Measurements from ENCODE around the gene PNMT.
A peak's percentile ranks its signal among the peaks of the same experiment; 100 is the strongest.

The PNMT gene

GRCh38 chr17:39672522-39673334 lies 4.5 kb downstream of the PNMT start:
- no peak for DNase-seq

- DNase-seq = no peak
These were observed 5.3 kb downstream of the PNMT start for GRCh38 chr17:39673335-39674081.

GRCh38 chr17:39674179-39674578 lies 5.9 kb downstream of the PNMT start:
- no peak for DNase-seq

- peak; percentile 36 for DNase-seq
These were observed 6.6 kb downstream of the PNMT start for GRCh38 chr17:39674702-39675389.

GRCh38 chr17:39675390-39676082 lies 7.3 kb downstream of the PNMT start:
- DNase-seq = no peak

- DNase-seq = peak; percentile 48
These were observed 8.1 kb downstream of the PNMT start for GRCh38 chr17:39676198-39676819.

- DNase-seq = no peak
These were observed 8.8 kb downstream of the PNMT start for GRCh38 chr17:39677072-39677471.

- no peak for DNase-seq
These were observed 9.5 kb downstream of the PNMT start for GRCh38 chr17:39677542-39678339.

GRCh38 chr17:39678340-39679116 lies 10.3 kb downstream of the PNMT start:
- DNase-seq = no peak

GRCh38 chr17:39679521-39680192 lies 11.4 kb downstream of the PNMT start:
- no peak for DNase-seq

GRCh38 chr17:39683295-39683939 lies 15.2 kb downstream of the PNMT start:
- no peak for DNase-seq

GRCh38 chr17:39684369-39685192 lies 16.3 kb downstream of the PNMT start:
- DNase-seq = no peak

- no peak for DNase-seq
These were observed 18.9 kb downstream of the PNMT start for GRCh38 chr17:39687101-39687545.

- DNase-seq = peak; percentile 95
These were observed 19.6 kb downstream of the PNMT start, which contains the start of gene PGAP3 for GRCh38 chr17:39687546-39688474. TSS of gene PGAP3 (minus strand) at chr17:39688057. CDS start at chr17:39688014, 43 bp downstream.

GRCh38 chr17:39688475-39688835 lies 20.2 kb downstream of the PNMT start:
- no peak for DNase-seq

GRCh38 chr17:39688945-39689344 lies 20.7 kb downstream of the PNMT start:
- no peak for DNase-seq

GRCh38 chr17:39694593-39694992 lies 26.3 kb downstream of the PNMT start:
- no peak for DNase-seq

GRCh38 chr17:39695089-39695474 lies 26.8 kb downstream of the PNMT start:
- DNase-seq = no peak

Data from NCI-H1092 (cell line).